DOHH2 (cell line): ENCODE measurements around the gene TNFRSF21.

Experiments used
- H3F3A ChIP-seq: fragments of 200-600 bp; sonication (generic), shearing (Covaris generic); 2 replicates; pipeline ENCODE4 v1.6.0; 2016; ENCODE audit warnings: antibody characterized with exemption, mild to moderate bottlenecking; ENCODE audit not compliant: control insufficient read depth, insufficient read depth
- H3K27ac ChIP-seq: fragments of 200-600 bp; sonication (generic); 2 replicates; pipeline ENCODE4 v1.5.1; 2014; ENCODE audit warnings: low read depth, mild to moderate bottlenecking, low read length, moderate library complexity
- H3K27me3 ChIP-seq: fragments of 200-600 bp; sonication (generic); 2 replicates; pipeline ENCODE4 v1.6.1; 2014; ENCODE audit warnings: mild to moderate bottlenecking, low read length, mixed read lengths; ENCODE audit not compliant: control insufficient read depth
- H3K36me3 ChIP-seq: fragments of 200-600 bp; sonication (generic); 2 replicates; pipeline ENCODE4 v1.6.1; 2014; ENCODE audit warnings: mild to moderate bottlenecking, low read length, moderate library complexity, mixed read lengths; ENCODE audit not compliant: control insufficient read depth
- H3K4me1 ChIP-seq: fragments of 200-600 bp; sonication (generic); 2 replicates; pipeline ENCODE4 v1.6.1; 2014; ENCODE audit warnings: mild to moderate bottlenecking, low read length, mixed read lengths; ENCODE audit not compliant: control insufficient read depth
- H3K4me2 ChIP-seq: fragments of 200-600 bp; sonication (generic); 2 replicates; pipeline ENCODE4 v1.6.0; 2014; ENCODE audit warnings: mild to moderate bottlenecking, low read length, moderate library complexity
- H3K4me3 ChIP-seq: fragments of 200-600 bp; sonication (generic); 2 replicates; pipeline ENCODE4 v1.5.1; 2014; ENCODE audit warnings: mild to moderate bottlenecking, low read length, mixed read lengths
- H3K79me2 ChIP-seq: fragments of 200-600 bp; sonication (generic); 2 replicates; pipeline ENCODE4 v1.6.1; 2014; ENCODE audit warnings: mild to moderate bottlenecking, low read length, mixed read lengths; ENCODE audit not compliant: control insufficient read depth
- H3K9me2 ChIP-seq: fragments of 200-600 bp; sonication (generic); replicated peaks from 2 replicates; pipeline ENCODE4 v1.6.1; 2014; ENCODE audit warnings: mild to moderate bottlenecking, low read length, mixed read lengths; ENCODE audit not compliant: control insufficient read depth
- H3K9me3 ChIP-seq: fragments of 200-600 bp; sonication (generic); 2 replicates; pipeline ENCODE4 v1.6.1; 2014; ENCODE audit warnings: antibody characterized with exemption, low read length, mixed read lengths; ENCODE audit not compliant: control insufficient read depth, insufficient read depth
- H4K20me1 ChIP-seq: fragments of 200-600 bp; sonication (generic); 2 replicates; pipeline ENCODE4 v1.6.0; 2014; ENCODE audit warnings: low read depth, mild to moderate bottlenecking, antibody characterized with exemption, low read length, moderate library complexity; ENCODE audit not compliant: control insufficient read depth, insufficient read depth
- CTCF ChIP-seq: fragments of 200-600 bp; sonication (generic); IDR thresholded peaks from one replicate; pipeline ENCODE4 v1.5.1; 2014; ENCODE audit warnings: antibody characterized with exemption, mild to moderate bottlenecking, low read depth, low read length; ENCODE audit not compliant: poor library complexity, severe bottlenecking
- EZH2phosphoT487 ChIP-seq: fragments of 200-600 bp; sonication (generic); IDR thresholded peaks from 2 replicates; pipeline ENCODE4 v1.6.1; 2017; ENCODE audit warnings: borderline replicate concordance, mild to moderate bottlenecking, antibody characterized with exemption, low read length, moderate library complexity, mixed read lengths

TNFRSF21 gene

GRCh38 chr6:47203938-47204611 is 105.6 kb downstream of the TNFRSF21 start:
- Histone ChIP-seq H3K27me3 (no peaks in the 10 kb centered on the region), H3K36me3 (no peaks in the 10 kb centered on the region), H4K20me1 (no peaks in the 10 kb centered on the region), H3K27ac (no peak overlapping the region), H3F3A (no peaks in the 10 kb centered on the region), H3K9me2 (no peaks in the 10 kb centered on the region), H3K4me2 (no peak overlapping the region), H3K4me3 (no peak overlapping the region), H3K9me3 (no peaks in the 10 kb centered on the region), H3K4me1 (peaks cover 8% of the 10 kb centered on the region), H3K79me2 (no peaks in the 10 kb centered on the region)
- TF ChIP-seq CTCF: no peak
- TF ChIP-seq EZH2phosphoT487: no peak

- H3K27me3 ChIP-seq: no peaks in the 10 kb centered on the region
- H3K27ac ChIP-seq: no peak overlapping the region
- H3K4me1 ChIP-seq: peaks cover 8% of the 10 kb centered on the region
- H3K9me2 ChIP-seq: no peaks in the 10 kb centered on the region
- H3K4me2 ChIP-seq: no peak overlapping the region
- TF ChIP-seq CTCF: no peak
- TF ChIP-seq EZH2phosphoT487: no peak
- no peaks in the 10 kb centered on the region for H3K36me3 ChIP-seq
- H3K4me3 ChIP-seq: no peak overlapping the region
- H3K9me3 ChIP-seq: no peaks in the 10 kb centered on the region
- no peaks in the 10 kb centered on the region for H4K20me1 ChIP-seq
- no peaks in the 10 kb centered on the region for H3K79me2 ChIP-seq
- no peaks in the 10 kb centered on the region for H3F3A ChIP-seq
Observed at GRCh38 chr6:47203266-47203937, 106.3 kb downstream of the TNFRSF21 start.

- no peaks in the 10 kb centered on the region for H4K20me1 ChIP-seq
- TF ChIP-seq EZH2phosphoT487 (no peak), CTCF (no peak)
- no peaks in the 10 kb centered on the region for H3K9me3 ChIP-seq
- peaks cover 10% of the 10 kb centered on the region for H3K4me1 ChIP-seq
- no peak overlapping the region for H3K4me3 ChIP-seq
- no peaks in the 10 kb centered on the region for H3F3A ChIP-seq
- H3K36me3 ChIP-seq: no peaks in the 10 kb centered on the region
- H3K4me2 ChIP-seq: no peak overlapping the region
- H3K27ac ChIP-seq: no peak overlapping the region
- no peaks in the 10 kb centered on the region for H3K9me2 ChIP-seq
- no peaks in the 10 kb centered on the region for H3K27me3 ChIP-seq
- H3K79me2 ChIP-seq: no peaks in the 10 kb centered on the region
Observed at GRCh38 chr6:47202644-47203205, 107.0 kb downstream of the TNFRSF21 start.
